Stimulated activated CD8-positive, alpha-beta memory T cell treated with anti-CD3 and anti-CD28 coated beads, Interleukin-7, amount 100 ng/mL, for 48 hours (primary cell): ENCODE results near the gene LRRC8B.
"Not testable (repeated sequence)": the region's sequence is repeated elsewhere in the genome, so short reads cannot be mapped to it uniquely, and the experiment has no call there.

Experiments
- DNase-seq, 2 donors: peaks; one replicate each; pipeline ENCODE4 v3.0.0-alpha.2; 2020; ENCODE audit warnings: low read depth in 1 of 2; ENCODE audit errors: extremely low read depth in 1 of 2

LRRC8B gene

GRCh38 chr1:89578946-89579684, 54.5 kb downstream of the LRRC8B start:
- no peak for DNase-seq

- DNase-seq: no peak
Observed at GRCh38 chr1:89580036-89580435, 55.4 kb downstream of the LRRC8B start.

GRCh38 chr1:89581859-89582258, 57.2 kb downstream of the LRRC8B start:
- DNase-seq: no peak

- no peak for DNase-seq
Observed at GRCh38 chr1:89582571-89582970, 57.9 kb downstream of the LRRC8B start.

- no peak for DNase-seq
Observed at GRCh38 chr1:89584211-89584610, 59.6 kb downstream of the LRRC8B start.

GRCh38 chr1:89584781-89585180, 60.2 kb downstream of the LRRC8B start:
- no peak for DNase-seq

- DNase-seq: no peak
Observed at GRCh38 chr1:89587729-89588161, 63.1 kb downstream of the LRRC8B start.

- DNase-seq: no peak
Observed at GRCh38 chr1:89588480-89588879, 63.9 kb downstream of the LRRC8B start.

GRCh38 chr1:89589515-89589914, 64.9 kb downstream of the LRRC8B start:
- DNase-seq: no peak

- DNase-seq: no peak
Observed at GRCh38 chr1:89590341-89591080, 65.9 kb downstream of the LRRC8B start.

GRCh38 chr1:89592861-89593302, 68.3 kb downstream of the LRRC8B start:
- not testable (repeated sequence) for DNase-seq

- no peak for DNase-seq
Observed at GRCh38 chr1:89594096-89594740, 69.6 kb downstream of the LRRC8B start.

- no peak for DNase-seq
Observed at GRCh38 chr1:89596698-89597097, 72.1 kb downstream of the LRRC8B start.

- DNase-seq: no peak
Observed at GRCh38 chr1:89598450-89599331, 74.1 kb downstream of the LRRC8B start.

- DNase-seq: no peak
Observed at GRCh38 chr1:89599332-89599630, 74.7 kb downstream of the LRRC8B start.

GRCh38 chr1:89600451-89601224, 76.0 kb downstream of the LRRC8B start:
- DNase-seq: no peak

- DNase-seq: no peak
Observed at GRCh38 chr1:89602871-89603404, 78.3 kb downstream of the LRRC8B start.

- DNase-seq: peak in 1 of 2 donors; percentile 53
Observed at GRCh38 chr1:89603651-89604413, 79.2 kb downstream of the LRRC8B start.

- DNase-seq: no peak
Observed at GRCh38 chr1:89604414-89604735, 79.7 kb downstream of the LRRC8B start.
